Lung (tissue), 12 donors: ENCODE measurements around the gene MRPS30. TPM values are rescaled to one million over a fixed set of nuclear protein-coding genes. Genes with fewer than 3 reads are reported as not detected.
"Not testable (repeated sequence)": the region's sequence is repeated elsewhere in the genome, so short reads cannot be mapped to it uniquely, and the experiment has no call there.

Experiments used
- ATAC-seq: fragments of 200-7000 bp; cut with Tn5 transposase; one replicate; pipeline ENCODE4 v1.9.1; 2020; ENCODE audit warnings: moderate number of reproducible peaks; ENCODE audit not compliant: insufficient read depth, low FRiP score
- DNase-seq, 3 donors: peaks; one replicate each; pipeline ENCODE4 v3.0.0-alpha.2; 2013 to 2017
- H3K27ac ChIP-seq, 2 donors: one replicate each; pipeline ENCODE4 v1.5.1; 2013; ENCODE audit warnings: mild to moderate bottlenecking in 2 of 2, moderate library complexity in 2 of 2, control low read depth in 1 of 2, inconsistent platforms in 1 of 2, low read depth in 1 of 2, low read length in 1 of 2
- H3K27me3 ChIP-seq, 3 donors: one replicate each; pipeline ENCODE4 v1.5.1; 2013; ENCODE audit warnings: low read length in 2 of 3; ENCODE audit not compliant: control insufficient read depth in 3 of 3, insufficient read depth in 3 of 3
- H3K36me3 ChIP-seq, 4 donors: one replicate each; pipeline ENCODE4 v1.5.1; 2013; ENCODE audit warnings: low read length in 4 of 4, mild to moderate bottlenecking in 1 of 4, moderate library complexity in 1 of 4; ENCODE audit not compliant: control insufficient read depth in 4 of 4, insufficient read depth in 4 of 4
- H3K4me1 ChIP-seq, 5 donors: one replicate each; pipeline ENCODE4 v1.5.1; 2013; ENCODE audit warnings: low read length in 5 of 5, mild to moderate bottlenecking in 2 of 5, moderate library complexity in 1 of 5; ENCODE audit not compliant: control insufficient read depth in 5 of 5, insufficient read depth in 5 of 5
- H3K4me3 ChIP-seq: one replicate; pipeline ENCODE4 v1.5.1; 2013; ENCODE audit warnings: mild to moderate bottlenecking, control low read depth, moderate library complexity
- H3K9ac ChIP-seq, 2 donors: one replicate each; pipeline ENCODE4 v1.5.1; 2013; ENCODE audit warnings: low read length in 2 of 2, control low read depth in 1 of 2; ENCODE audit not compliant: insufficient read depth in 1 of 2
- H3K9me3 ChIP-seq, 4 donors: one replicate each; pipeline ENCODE4 v1.5.1; 2013; ENCODE audit warnings: low read length in 3 of 4, mild to moderate bottlenecking in 1 of 4, moderate library complexity in 1 of 4; ENCODE audit not compliant: control insufficient read depth in 4 of 4, insufficient read depth in 3 of 4
- WGBS, 2 donors: extraction: QIAGEN DNeasy Blood & Tissue Kit; methylation state at CpG; one replicate each; pipeline ENCODE4 v1.1.7; 2013; 5-methylcytosine and 5-hydroxymethylcytosine counted together
- polyA plus RNA-seq, 2 donors: library from polyadenylated mRNA; stranded (reverse); fragments of 200-250 nt; gene quantifications; one replicate each; pipeline ENCODE4 v1.2.1, GENCODE V29; 2013
- total RNA-seq, 2 donors: library from RNA; depleted of rRNA in 1 of 2; stranded (reverse); fragments of >200 nt in 1 of 2; gene quantifications; one replicate each; pipeline ENCODE4 v1.2.1, GENCODE V29; 2014 to 2021
- TF ChIP-seq, protein P1 (sequence below): IDR thresholded peaks from 2 replicates; pipeline ENCODE4 v1.5.1; 2012; ENCODE audit warnings: mild to moderate bottlenecking; ENCODE audit errors: control extremely low read depth, extremely low read depth
- donor health status: control.
- donor health status: control.
- donor health status: Bipolar disorder and iron deficiency.
- donor health status: healthy.
- donor health status: DM: yes; HTN: yes; CAD: no.

The MRPS30 gene
- total and polyA plus RNA-seq, 4 donors: 20.3 to 92.9 (median 26.7) TPM

DNA sequence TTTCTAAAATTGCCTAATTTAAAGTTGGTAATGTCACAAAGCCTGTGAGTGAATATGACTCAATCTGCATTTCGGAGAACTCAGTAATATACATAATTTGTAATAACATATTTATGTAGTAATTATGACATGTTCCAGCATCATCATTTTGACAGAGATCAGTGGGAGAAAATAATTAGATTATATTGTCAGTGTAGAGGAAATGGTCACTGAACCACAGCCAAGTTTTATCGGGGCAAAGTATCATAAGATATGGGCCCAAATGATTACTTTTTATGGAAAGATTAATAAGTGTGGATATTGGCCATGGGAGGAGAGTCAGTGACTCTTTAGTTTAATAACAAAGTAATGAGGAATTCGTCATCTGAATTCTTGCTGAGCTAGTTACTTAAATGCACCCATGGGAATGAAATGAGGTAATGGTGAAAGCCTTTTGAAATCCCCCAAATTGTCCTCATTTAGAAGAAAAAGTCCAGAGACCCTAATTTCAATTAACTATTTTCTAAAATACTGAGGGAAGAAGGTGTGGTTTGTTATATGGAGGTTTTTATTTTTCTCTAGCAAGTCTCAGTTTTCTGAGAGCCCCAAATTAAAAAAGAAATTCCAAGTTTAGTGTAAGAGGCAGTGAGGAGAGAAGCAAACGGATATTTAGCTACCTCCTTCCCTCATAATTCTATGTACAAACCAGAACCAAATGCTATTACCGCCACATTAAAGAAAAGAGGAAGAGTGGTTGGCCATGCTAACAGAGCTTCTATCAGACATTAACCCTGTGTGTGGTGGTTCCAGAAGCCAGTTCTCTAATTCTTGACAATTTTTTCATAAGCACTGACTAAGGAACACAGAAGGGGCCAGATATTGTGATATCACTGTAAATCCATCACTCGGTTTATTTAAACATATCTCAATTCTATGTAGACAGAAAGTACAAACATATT is 37.7 kb upstream of the MRPS30 start:
- H3K4me1 ChIP-seq: peaks cover 0 to 6% (median 0%) of the 10 kb centered on the region in 5 donors
- no peak overlapping the region for H3K4me3 ChIP-seq
- no peaks in the 10 kb centered on the region for H3K27me3 ChIP-seq
- WGBS, 2 donors: 60 to 62% methylated on average over 6 of the region's 6 CpGs
- H3K36me3 ChIP-seq: peaks cover 0 to 2% (median 0%) of the 10 kb centered on the region in 4 donors
- no peaks in the 10 kb centered on the region for H3K9me3 ChIP-seq
- H3K27ac ChIP-seq: no peak overlapping the region
- ATAC-seq: no peak
- peak in 2 of 3 donors; percentile 10 to 16 for DNase-seq
- no peak overlapping the region for H3K9ac ChIP-seq
- TF ChIP-seq, protein P1, sequence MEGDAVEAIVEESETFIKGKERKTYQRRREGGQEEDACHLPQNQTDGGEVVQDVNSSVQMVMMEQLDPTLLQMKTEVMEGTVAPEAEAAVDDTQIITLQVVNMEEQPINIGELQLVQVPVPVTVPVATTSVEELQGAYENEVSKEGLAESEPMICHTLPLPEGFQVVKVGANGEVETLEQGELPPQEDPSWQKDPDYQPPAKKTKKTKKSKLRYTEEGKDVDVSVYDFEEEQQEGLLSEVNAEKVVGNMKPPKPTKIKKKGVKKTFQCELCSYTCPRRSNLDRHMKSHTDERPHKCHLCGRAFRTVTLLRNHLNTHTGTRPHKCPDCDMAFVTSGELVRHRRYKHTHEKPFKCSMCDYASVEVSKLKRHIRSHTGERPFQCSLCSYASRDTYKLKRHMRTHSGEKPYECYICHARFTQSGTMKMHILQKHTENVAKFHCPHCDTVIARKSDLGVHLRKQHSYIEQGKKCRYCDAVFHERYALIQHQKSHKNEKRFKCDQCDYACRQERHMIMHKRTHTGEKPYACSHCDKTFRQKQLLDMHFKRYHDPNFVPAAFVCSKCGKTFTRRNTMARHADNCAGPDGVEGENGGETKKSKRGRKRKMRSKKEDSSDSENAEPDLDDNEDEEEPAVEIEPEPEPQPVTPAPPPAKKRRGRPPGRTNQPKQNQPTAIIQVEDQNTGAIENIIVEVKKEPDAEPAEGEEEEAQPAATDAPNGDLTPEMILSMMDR: no peak

DNA sequence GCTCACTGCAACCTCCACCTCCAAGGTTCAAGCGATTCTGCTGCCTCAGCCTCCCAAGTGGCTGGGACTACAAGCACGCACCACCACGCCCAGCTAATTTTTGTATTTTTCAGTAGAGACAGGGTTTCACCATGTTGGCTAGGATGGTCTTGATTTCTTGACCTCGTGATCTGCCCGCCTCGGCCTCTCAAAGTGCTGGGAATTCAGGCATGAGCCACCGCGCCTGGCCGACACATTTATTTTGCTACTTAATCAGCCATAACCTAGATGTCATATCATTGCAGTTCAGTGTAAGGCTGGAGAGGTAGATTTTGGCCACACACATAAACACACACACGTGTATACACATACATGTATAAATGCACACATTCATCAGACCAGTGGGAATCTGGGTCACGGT is 36.4 kb upstream of the MRPS30 start:
- not testable (repeated sequence) for DNase-seq, H3K27me3 ChIP-seq, H3K9me3 ChIP-seq, ATAC-seq, H3K4me1 ChIP-seq, H3K27ac ChIP-seq, H3K4me3 ChIP-seq, H3K9ac ChIP-seq, H3K36me3 ChIP-seq
- WGBS, 2 donors: 94 to 99% methylated on average over 11 of the region's 11 CpGs

DNA sequence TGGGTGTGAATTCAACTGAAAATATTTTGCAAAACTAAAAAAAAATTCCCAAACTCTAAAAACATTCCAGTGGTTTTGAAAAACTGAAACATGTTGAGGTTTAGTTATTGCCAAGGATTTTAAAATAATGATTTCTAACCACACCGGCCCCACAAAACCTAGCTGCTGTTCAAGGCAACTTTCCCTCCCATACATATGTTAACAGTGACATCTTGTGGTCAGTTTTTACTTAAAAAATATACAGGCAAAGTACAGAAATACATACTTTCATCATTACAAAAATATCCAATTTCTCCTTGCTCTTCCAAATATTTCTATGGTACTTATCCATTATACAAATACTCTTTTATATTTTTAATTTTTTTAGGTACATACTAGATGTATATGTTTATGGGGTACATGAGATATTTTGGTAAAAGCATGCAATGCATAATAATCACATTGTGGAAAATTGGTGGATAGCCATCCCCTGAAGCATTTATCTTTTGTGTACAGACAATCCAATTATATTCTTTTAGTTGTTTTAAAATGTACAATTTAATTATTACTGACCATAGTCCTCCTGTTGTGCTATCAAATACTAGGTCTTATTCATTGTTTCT is 34.4 kb upstream of the MRPS30 start:
- no peaks in the 10 kb centered on the region for H3K27me3 ChIP-seq
- H3K9me3 ChIP-seq: no peaks in the 10 kb centered on the region
- H3K27ac ChIP-seq: no peak overlapping the region
- ATAC-seq (peak; percentile 79), DNase-seq (peak; percentile 12 to 85 (median 81))
- H3K9ac ChIP-seq: no peak overlapping the region
- no peak overlapping the region for H3K4me3 ChIP-seq
- peaks cover 0 to 6% (median 0%) of the 10 kb centered on the region in 5 donors for H3K4me1 ChIP-seq
- TF ChIP-seq, protein P1: peak; percentile 8
- H3K36me3 ChIP-seq: peaks cover 0 to 2% (median 0%) of the 10 kb centered on the region in 4 donors
- 13% methylated on average over 1 of the region's 1 CpG for WGBS, 2 donors

DNA sequence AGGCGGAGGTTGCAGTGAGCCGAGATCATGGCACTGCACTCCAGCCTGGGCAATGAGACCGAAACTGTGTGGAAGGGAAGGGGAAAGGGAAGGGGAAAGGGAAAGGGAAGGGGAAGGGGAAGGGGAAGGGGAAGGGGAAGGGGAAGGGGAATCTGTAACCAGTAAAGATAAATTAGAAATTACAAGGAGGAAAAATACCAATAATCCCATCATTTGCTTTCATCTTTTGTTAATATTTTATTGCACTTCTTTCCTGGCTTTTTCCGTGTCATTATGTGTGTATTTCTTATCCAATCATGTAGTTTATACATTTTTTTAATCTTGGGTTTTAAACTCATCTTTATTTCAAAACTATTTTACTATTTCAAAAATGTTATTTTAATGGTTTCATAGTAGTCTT is 29.6 kb upstream of the MRPS30 start:
- Histone ChIP-seq H3K36me3 (peaks cover 0 to 2% (median 0%) of the 10 kb centered on the region in 4 donors), H3K9me3 (no peaks in the 10 kb centered on the region), H3K4me1 (no peaks in the 10 kb centered on the region), H3K27ac (no peak overlapping the region), H3K27me3 (no peaks in the 10 kb centered on the region), H3K4me3 (no peak overlapping the region), H3K9ac (no peak overlapping the region)
- WGBS, 2 donors: 89 to 100% methylated on average over 2 to 4 of the region's 4 CpGs
- TF ChIP-seq, protein P1: no peak
- DNase-seq (no peak), ATAC-seq (no peak)
